ENCODE data around the gene PDE7B. TPM values are rescaled to one million over a fixed set of nuclear protein-coding genes. Genes with fewer than 3 reads are reported as not detected.

PDE7B gene
- total and polyA plus RNA-seq, 2 of the 8 experiments (the other 6 are each of a cell fraction or from before 2014, with no cell fraction given), result not detected

GRCh38 chr6:136209496-136209895, 358.0 kb downstream of the PDE7B start:
- H3K9ac ChIP-seq (replicated peaks in 1 of 4; ENCODE audit: extremely low read depth in 1 of 4, low read depth in 3 of 4, low read length in 3 of 4), result no peak overlapping the region
- no peak overlapping the region for H2BK15ac ChIP-seq (ENCODE audit: low read length)
- H3K18ac ChIP-seq (ENCODE audit: extremely low read depth, low read length), result no peak overlapping the region
- no peaks in the 10 kb centered on the region for H3K36me3 ChIP-seq (ENCODE audit: control insufficient read depth in 2 of 4, insufficient read depth in 4 of 4, low read length in 3 of 4)
- no peak overlapping the region for H3K4me3 ChIP-seq (ENCODE audit: extremely low read depth in 1 of 4, insufficient read depth in 2 of 4, low read depth in 3 of 4, low read length in 4 of 4)
- 88% methylated on average over 2 of the region's 2 CpGs; no CpG with 5 or more reads in 1 of the 2 experiments for WGBS, 2 experiments (ENCODE audit: extremely low coverage in 1 of 2, insufficient coverage in 1 of 2, insufficient read length in 1 of 2, insufficient replicate concordance in 2 of 2, low coverage in 1 of 2, low lambda C conversion rate in 2 of 2, missing lambda C conversion rate in 1 of 2)
- no peak overlapping the region for H2AK5ac ChIP-seq (ENCODE audit: low read depth, low read length)
- no peaks in the 10 kb centered on the region for H3K79me1 ChIP-seq (ENCODE audit: low read depth, low read length)
- no peak overlapping the region for H2BK120ac ChIP-seq (replicated peaks; ENCODE audit: low read depth, low read length)
- H2BK12ac ChIP-seq (ENCODE audit: low read depth, low read length), result no peak overlapping the region
- CTCF ChIA-PET (ENCODE audit: partially characterized antibody), result interaction anchor here (1.0 to 1.7 kb wide), 4 partner anchors 16 to 271 kb away, joined by 3 to 9 read pairs (median 6); no protein-coding TSS in a partner anchor
- H4K91ac ChIP-seq (replicated peaks; ENCODE audit: insufficient read length, low read length), result no peak overlapping the region
- no peaks in the 10 kb centered on the region for H3K79me2 ChIP-seq (ENCODE audit: control insufficient read depth in 1 of 2, insufficient read depth in 2 of 2, low read length in 2 of 2)
- no peaks in the 10 kb centered on the region for H4K20me1 ChIP-seq (replicated peaks in 1 of 2; ENCODE audit: control insufficient read depth in 1 of 2, insufficient read depth in 2 of 2, low read length in 2 of 2)
- no peaks in the 10 kb centered on the region for H3K9me3 ChIP-seq (ENCODE audit: insufficient read depth in 2 of 2, low read depth in 1 of 2, low read length in 1 of 2)
- POLR2A ChIA-PET (ENCODE audit: partially characterized antibody), result no interaction called here
- DNase-seq (ENCODE audit: low read depth in 1 of 2, low spot score in 2 of 2) (no peak), FAIRE-seq (no peak)
- H2BK20ac ChIP-seq (ENCODE audit: low read length), result no peak overlapping the region
- no peak overlapping the region for H3K4ac ChIP-seq (replicated peaks; ENCODE audit: insufficient read length, low read depth, low read length)
- TF ChIP-seq POU5F1 (IDR thresholded peaks at IDR 0.05; ENCODE audit: low read depth, low read length) (no peak), TCF12 (IDR thresholded peaks at IDR 0.05; ENCODE audit: low read depth, low read length) (no peak), CBX8 (IDR thresholded peaks at IDR 0.05; ENCODE audit: borderline replicate concordance, low read depth, low read length) (no peak)
- no peak overlapping the region for H4K8ac ChIP-seq (ENCODE audit: extremely low read depth, insufficient read depth, low read length)
- no peak overlapping the region for H3K27ac ChIP-seq (ENCODE audit: low read depth, low read length)
- H3K4me1 ChIP-seq (replicated peaks in 1 of 4; ENCODE audit: control insufficient read depth in 3 of 4, insufficient read depth in 4 of 4, low read length in 3 of 4), result no peaks in the 10 kb centered on the region
- no peaks in the 10 kb centered on the region; the same call in 1 of the 2 replicates for H3K23me2 ChIP-seq (ENCODE audit: low read depth, low read length)
- H3K14ac ChIP-seq (ENCODE audit: insufficient read length), result no peak overlapping the region
- no peak overlapping the region for H2AFZ ChIP-seq (ENCODE audit: low read length)
- no peak overlapping the region for H3K23ac ChIP-seq (ENCODE audit: insufficient read length)
- no peaks in the 10 kb centered on the region for H3K27me3 ChIP-seq (replicated peaks in 1 of 4; ENCODE audit: control insufficient read depth in 3 of 4, extremely low read depth in 1 of 4, insufficient read depth in 3 of 4, low read length in 3 of 4)
- H3K56ac ChIP-seq (replicated peaks; ENCODE audit: insufficient read length, low read depth, low read length), result no peak overlapping the region
- H3K4me2 ChIP-seq (ENCODE audit: insufficient read depth in 1 of 2, low read depth in 2 of 2, low read length in 2 of 2), result no peak overlapping the region
- H2BK5ac ChIP-seq (ENCODE audit: low read depth, low read length), result no peak overlapping the region
- H4K5ac ChIP-seq (ENCODE audit: insufficient read length, low read depth, low read length), result no peak overlapping the region

Data from H1 (cell line).